OCI-M1 (cell line): ENCODE results near the gene RAMP2.
A peak's percentile ranks its signal among the peaks of the same experiment; 100 is the strongest.

Source experiments
- DNase-seq: peaks from one replicate; lab custom pipeline; 2025; lab: John Stamatoyannopoulos, UW

RAMP2 gene

GRCh38 chr17:42795061-42795460 lies 34.0 kb downstream of the RAMP2 start:
- DNase-seq = no peak

GRCh38 chr17:42795465-42795864 lies 34.4 kb downstream of the RAMP2 start:
- no peak for DNase-seq

- DNase-seq = no peak
Observed at GRCh38 chr17:42796066-42796758, 35.2 kb downstream of the RAMP2 start.

GRCh38 chr17:42797067-42798007 lies 36.3 kb downstream of the RAMP2 start:
- DNase-seq = no peak

- no peak for DNase-seq
Observed at GRCh38 chr17:42798011-42798382, 37.0 kb downstream of the RAMP2 start.

GRCh38 chr17:42798383-42799380 lies 37.7 kb downstream of the RAMP2 start, which contains the start of the genes CNTD1 and COA3:
CNTD1 (plus strand) TSS chr17:42798861; CDS start chr17:42799068, 207 bp downstream.
COA3 (minus strand) TSS chr17:42798704; CDS start chr17:42798681, 23 bp downstream.
- peak; percentile 89 for DNase-seq

GRCh38 chr17:42803074-42803883 lies 42.3 kb downstream of the RAMP2 start:
- no peak for DNase-seq

- DNase-seq = no peak
Observed at GRCh38 chr17:42804918-42805367, 43.9 kb downstream of the RAMP2 start.

- no peak for DNase-seq
Observed at GRCh38 chr17:42806249-42806648, 45.2 kb downstream of the RAMP2 start.

- DNase-seq = no peak
Observed at GRCh38 chr17:42809250-42809649, 48.2 kb downstream of the RAMP2 start.
